A172 (cell line): ENCODE data around the gene WDR37. TPM values are rescaled to one million over a fixed set of nuclear protein-coding genes. Genes with fewer than 3 reads are reported as not detected.

Source experiments
- DNase-seq: peaks from one replicate; pipeline ENCODE4 v3.0.0-alpha.2; 2015; ENCODE audit warnings: low spot score
- total RNA-seq: library from RNA; depleted of rRNA; stranded (reverse); fragments of >200 nt; shearing (Covaris generic); gene quantifications from 2 replicates; pipeline ENCODE4 v1.2.3, GENCODE V29; 2014

WDR37 gene
- total RNA-seq, 1 experiment from 2014 or later = 8.8 TPM

GRCh38 chr10:1074052-1074747, 18.0 kb downstream of the WDR37 start:
- DNase-seq = no peak

GRCh38 chr10:1074748-1075308, 18.6 kb downstream of the WDR37 start:
- peak; percentile 11 for DNase-seq

- no peak for DNase-seq
Measured at GRCh38 chr10:1078668-1079067, 22.5 kb downstream of the WDR37 start.

GRCh38 chr10:1083581-1083980, 27.4 kb downstream of the WDR37 start:
- DNase-seq = no peak

- no peak for DNase-seq
Measured at GRCh38 chr10:1084011-1084950, 28.1 kb downstream of the WDR37 start.

- no peak for DNase-seq
Measured at GRCh38 chr10:1085258-1085657, 29.1 kb downstream of the WDR37 start.

GRCh38 chr10:1086787-1087186, 30.6 kb downstream of the WDR37 start:
- no peak for DNase-seq

GRCh38 chr10:1089017-1089689, 33.0 kb downstream of the WDR37 start:
- no peak for DNase-seq

- no peak for DNase-seq
Measured at GRCh38 chr10:1090696-1091095, 34.5 kb downstream of the WDR37 start.

- no peak for DNase-seq
Measured at GRCh38 chr10:1093696-1094095, 37.5 kb downstream of the WDR37 start.

GRCh38 chr10:1094112-1095057, 38.2 kb downstream of the WDR37 start:
- DNase-seq = no peak

- DNase-seq = no peak
Measured at GRCh38 chr10:1095498-1095897, 39.3 kb downstream of the WDR37 start.

GRCh38 chr10:1096287-1096889, 40.2 kb downstream of the WDR37 start:
- DNase-seq = no peak

GRCh38 chr10:1097436-1097835, 41.3 kb downstream of the WDR37 start:
- DNase-seq = no peak

GRCh38 chr10:1100143-1100542, 44.0 kb downstream of the WDR37 start:
- DNase-seq = no peak

GRCh38 chr10:1100691-1101368, 44.6 kb downstream of the WDR37 start:
- no peak for DNase-seq

GRCh38 chr10:1101946-1102345, 45.8 kb downstream of the WDR37 start:
- DNase-seq = no peak

GRCh38 chr10:1102416-1102815, 46.2 kb downstream of the WDR37 start:
- DNase-seq = no peak

- DNase-seq = no peak
Measured at GRCh38 chr10:1102831-1103230, 46.6 kb downstream of the WDR37 start.

- no peak for DNase-seq
Measured at GRCh38 chr10:1103551-1103950, 47.4 kb downstream of the WDR37 start.
